Upper lobe of left lung (tissue), 6 donors: ENCODE results near the gene C1S. TPM values are rescaled to one million over a fixed set of nuclear protein-coding genes. Genes with fewer than 3 reads are reported as not detected.
A peak's percentile ranks its signal among the peaks of the same experiment; 100 is the strongest.

ENCODE experiments used
- ATAC-seq, 2 donors: fragments of 200-7000 bp; cut with Tn5 transposase; one replicate each; pipeline ENCODE4 v1.9.1; 2022; ENCODE audit warnings: mild to moderate bottlenecking in 2 of 2, moderate library complexity in 2 of 2; ENCODE audit not compliant: low FRiP score in 2 of 2
- DNase-seq, 2 donors: peaks; one replicate each; pipeline ENCODE4 v3.0.0-alpha.2; 2019 to 2020
- H3K27ac ChIP-seq, 4 donors: fragments of 200-600 bp; sonication (generic); one replicate each; pipeline ENCODE4 v1.5.1; 2016 to 2019
- H3K27me3 ChIP-seq, 4 donors: fragments of 200-600 bp; sonication (generic); one replicate each; pipeline ENCODE4 v1.5.1; 2017 to 2019
- H3K36me3 ChIP-seq, 4 donors: fragments of 200-600 bp; sonication (generic); one replicate each; pipeline ENCODE4 v1.5.1; 2016 to 2019
- H3K4me1 ChIP-seq, 4 donors: fragments of 200-600 bp; sonication (generic); one replicate each; pipeline ENCODE4 v1.5.1; 2018 to 2019
- H3K4me3 ChIP-seq, 4 donors: fragments of 200-600 bp; sonication (generic); one replicate each; pipeline ENCODE4 v1.5.1; 2017 to 2019; ENCODE audit warnings: mild to moderate bottlenecking in 2 of 4, moderate library complexity in 1 of 4
- H3K9me3 ChIP-seq, 4 donors: fragments of 200-600 bp; sonication (generic); one replicate each; pipeline ENCODE4 v1.5.1; 2018 to 2019
- EP300 ChIP-seq, 4 donors: sonication (generic); formaldehyde crosslinking; IDR thresholded peaks; one replicate each; pipeline ENCODE4 v1.5.1; 2017; ENCODE audit warnings: antibody characterized with exemption in 4 of 4, control low read depth in 2 of 4
- POLR2A ChIP-seq, 4 donors: fragments of 450-650 bp; IDR thresholded peaks; one replicate each; pipeline ENCODE4 v1.5.1; 2016 to 2017; ENCODE audit warnings: antibody characterized with exemption in 4 of 4, mild to moderate bottlenecking in 2 of 4
- POLR2AphosphoS5 ChIP-seq, 2 donors: sonication (generic); formaldehyde crosslinking; IDR thresholded peaks; one replicate each; pipeline ENCODE4 v1.5.1; 2017; ENCODE audit warnings: antibody characterized with exemption in 2 of 2
- WGBS, 2 donors: methylation state at CpG; one replicate each; pipeline ENCODE4 v1.1.5; 2017 to 2018; 5-methylcytosine and 5-hydroxymethylcytosine counted together
- total RNA-seq, 6 donors: library from RNA; depleted of rRNA in 4 of 6; stranded (reverse); fragments of >200 nt in 4 of 6; gene quantifications; one replicate each; pipeline versions ENCODE4 v1.1.0 to v1.2.1, GENCODE V29; 2016 to 2021
- TF ChIP-seq, protein P1 (sequence below), 6 experiments: fragments of 450-650 bp in 4 of 6; fragments of 200-600 bp in 2 of 6; sonication (generic) in 2 of 6; IDR thresholded peaks; one replicate each; pipeline ENCODE4 v1.5.1; 2016 to 2019; ENCODE audit warnings: antibody characterized with exemption in 6 of 6
- donor health status: DM: no; HTN: no; CAD: no; lungs with moderate emphysema.
- donor health status: DM: no; HTN: yes; CAD: no; lungs with severe emphysema.

Gene C1S
- total RNA-seq, 6 donors from 2014 or later = 146 to 338 (median 208) TPM

DNA sequence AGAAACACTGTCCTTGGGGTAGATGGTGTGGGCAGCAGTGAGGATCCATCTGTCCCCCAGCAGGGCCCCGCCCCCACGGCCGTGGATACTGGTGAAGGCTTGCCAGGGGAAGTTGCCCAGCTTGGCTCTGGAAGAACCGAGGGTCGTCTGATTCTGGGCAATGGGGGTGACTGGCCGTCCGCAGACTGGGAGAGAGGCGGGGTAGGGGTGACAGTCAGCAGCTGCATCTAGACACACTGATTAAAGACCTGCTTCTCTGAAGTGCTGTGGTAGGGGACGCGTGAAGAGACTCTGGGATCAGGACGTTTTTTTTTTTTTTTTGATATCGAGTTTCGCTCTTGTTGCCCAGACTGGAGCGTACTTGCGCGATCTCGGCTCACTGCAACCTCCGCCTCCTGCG, 36.5 kb downstream of the C1S start:
- H3K36me3 ChIP-seq = peaks cover 6 to 39% (median 21%) of the 10 kb centered on the region in 4 donors

DNA sequence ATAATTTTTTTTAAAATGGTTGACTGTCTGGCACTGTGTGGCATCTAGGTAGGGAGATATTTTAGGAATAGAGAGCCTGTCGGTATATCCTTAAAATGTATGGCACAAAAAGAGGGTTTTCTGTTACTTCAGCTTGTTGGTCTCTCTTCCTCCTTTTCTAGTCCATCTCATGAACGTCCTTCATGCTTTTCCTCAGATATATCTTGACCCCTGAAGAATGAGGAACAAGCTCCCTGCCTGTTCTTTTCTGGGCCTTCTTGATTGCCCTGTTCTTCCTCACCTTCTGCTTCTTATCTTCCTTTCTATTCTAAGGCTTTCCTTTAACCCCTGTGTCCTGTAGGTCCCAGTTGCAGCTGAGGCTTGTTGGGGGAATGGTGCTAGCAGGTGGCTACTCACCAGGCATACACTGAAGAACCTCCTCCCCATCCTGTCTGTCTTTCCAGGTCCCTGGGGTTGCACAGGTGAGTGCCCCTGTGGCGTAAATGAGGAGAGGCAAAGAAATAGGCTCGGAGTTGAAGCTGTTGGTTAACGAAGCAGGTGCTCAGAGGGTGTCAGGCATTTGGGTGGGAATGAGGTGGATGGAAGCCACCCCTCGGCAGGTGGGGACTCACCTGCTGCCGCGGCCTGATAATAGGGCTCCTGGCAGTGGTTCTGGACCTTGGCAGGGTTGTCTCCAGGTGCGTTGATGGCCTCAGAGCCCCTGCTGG, 38.9 kb downstream of the C1S start:
- DNase-seq (peak in 1 of 2 donors; percentile 16), ATAC-seq (no peak)
- H3K27ac ChIP-seq = no peak overlapping the region
- TF ChIP-seq POLR2AphosphoS5 (IDR thresholded peaks at IDR 0.05) (no peak), EP300 (IDR thresholded peaks at IDR 0.05) (no peak), POLR2A (IDR thresholded peaks at IDR 0.05) (no peak)
- TF ChIP-seq, protein P1, sequence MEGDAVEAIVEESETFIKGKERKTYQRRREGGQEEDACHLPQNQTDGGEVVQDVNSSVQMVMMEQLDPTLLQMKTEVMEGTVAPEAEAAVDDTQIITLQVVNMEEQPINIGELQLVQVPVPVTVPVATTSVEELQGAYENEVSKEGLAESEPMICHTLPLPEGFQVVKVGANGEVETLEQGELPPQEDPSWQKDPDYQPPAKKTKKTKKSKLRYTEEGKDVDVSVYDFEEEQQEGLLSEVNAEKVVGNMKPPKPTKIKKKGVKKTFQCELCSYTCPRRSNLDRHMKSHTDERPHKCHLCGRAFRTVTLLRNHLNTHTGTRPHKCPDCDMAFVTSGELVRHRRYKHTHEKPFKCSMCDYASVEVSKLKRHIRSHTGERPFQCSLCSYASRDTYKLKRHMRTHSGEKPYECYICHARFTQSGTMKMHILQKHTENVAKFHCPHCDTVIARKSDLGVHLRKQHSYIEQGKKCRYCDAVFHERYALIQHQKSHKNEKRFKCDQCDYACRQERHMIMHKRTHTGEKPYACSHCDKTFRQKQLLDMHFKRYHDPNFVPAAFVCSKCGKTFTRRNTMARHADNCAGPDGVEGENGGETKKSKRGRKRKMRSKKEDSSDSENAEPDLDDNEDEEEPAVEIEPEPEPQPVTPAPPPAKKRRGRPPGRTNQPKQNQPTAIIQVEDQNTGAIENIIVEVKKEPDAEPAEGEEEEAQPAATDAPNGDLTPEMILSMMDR (IDR thresholded peaks at IDR 0.05) = no peak
- peaks cover 0 to 13% (median 4%) of the 10 kb centered on the region in 4 donors for H3K4me1 ChIP-seq
- no peaks in the 10 kb centered on the region for H3K9me3 ChIP-seq
- H3K36me3 ChIP-seq = peaks cover 6 to 55% (median 27%) of the 10 kb centered on the region in 4 donors
- H3K27me3 ChIP-seq = no peaks in the 10 kb centered on the region
- 83 to 88% methylated on average over 7 to 9 of the region's 9 CpGs for WGBS, 2 donors
- no peak overlapping the region for H3K4me3 ChIP-seq

More for the DNA sequence above, 36.5 kb downstream of the C1S start:
- ATAC-seq (no peak), DNase-seq (peak in 1 of 2 donors; percentile 76)
- WGBS, 2 donors = 87 to 90% methylated on average over 18 to 19 of the region's 19 CpGs
- no peak overlapping the region for H3K4me3 ChIP-seq
- H3K27me3 ChIP-seq = no peaks in the 10 kb centered on the region
- peaks cover 7 to 35% (median 14%) of the 10 kb centered on the region in 4 donors for H3K4me1 ChIP-seq
- no peak for TF ChIP-seq POLR2A (IDR thresholded peaks at IDR 0.05)
- TF ChIP-seq, protein P1 (IDR thresholded peaks at IDR 0.05) = no peak
- TF ChIP-seq EP300 (IDR thresholded peaks at IDR 0.05) = no peak
- no peak for TF ChIP-seq POLR2AphosphoS5 (IDR thresholded peaks at IDR 0.05)
- H3K9me3 ChIP-seq = no peaks in the 10 kb centered on the region
- no peak overlapping the region for H3K27ac ChIP-seq

DNA sequence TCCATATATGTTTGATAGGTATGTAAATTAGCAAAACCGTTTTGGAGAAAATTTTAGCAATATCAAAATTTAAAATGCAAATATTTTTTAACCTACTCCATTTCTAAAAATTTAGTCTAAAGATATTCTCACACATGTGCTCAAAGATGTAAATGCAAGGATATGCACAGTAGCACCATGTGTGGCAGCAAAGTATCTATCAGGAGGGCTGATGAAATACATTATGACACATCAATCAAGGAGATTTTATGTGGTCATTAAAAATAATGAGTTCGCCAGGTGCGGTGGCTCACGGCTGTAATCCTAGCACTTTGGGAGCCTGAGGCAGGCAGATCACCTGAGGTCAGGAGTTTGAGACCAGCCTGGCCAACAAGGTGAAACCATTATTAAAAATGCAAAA, 39.7 kb downstream of the C1S start:
- Histone ChIP-seq H3K27ac (no peak overlapping the region), H3K4me1 (peaks cover 0 to 12% (median 5%) of the 10 kb centered on the region in 4 donors), H3K9me3 (no peaks in the 10 kb centered on the region), H3K4me3 (no peak overlapping the region), H3K27me3 (no peaks in the 10 kb centered on the region), H3K36me3 (peaks cover 6 to 58% (median 27%) of the 10 kb centered on the region in 4 donors)
- TF ChIP-seq EP300 (IDR thresholded peaks at IDR 0.05) = no peak
- TF ChIP-seq, protein P1 (IDR thresholded peaks at IDR 0.05) = no peak
- no peak for TF ChIP-seq POLR2A (IDR thresholded peaks at IDR 0.05)
- TF ChIP-seq POLR2AphosphoS5 (IDR thresholded peaks at IDR 0.05) = no peak
- 85 to 94% methylated on average over 4 of the region's 4 CpGs for WGBS, 2 donors
- DNase-seq (no peak), ATAC-seq (no peak)

DNA sequence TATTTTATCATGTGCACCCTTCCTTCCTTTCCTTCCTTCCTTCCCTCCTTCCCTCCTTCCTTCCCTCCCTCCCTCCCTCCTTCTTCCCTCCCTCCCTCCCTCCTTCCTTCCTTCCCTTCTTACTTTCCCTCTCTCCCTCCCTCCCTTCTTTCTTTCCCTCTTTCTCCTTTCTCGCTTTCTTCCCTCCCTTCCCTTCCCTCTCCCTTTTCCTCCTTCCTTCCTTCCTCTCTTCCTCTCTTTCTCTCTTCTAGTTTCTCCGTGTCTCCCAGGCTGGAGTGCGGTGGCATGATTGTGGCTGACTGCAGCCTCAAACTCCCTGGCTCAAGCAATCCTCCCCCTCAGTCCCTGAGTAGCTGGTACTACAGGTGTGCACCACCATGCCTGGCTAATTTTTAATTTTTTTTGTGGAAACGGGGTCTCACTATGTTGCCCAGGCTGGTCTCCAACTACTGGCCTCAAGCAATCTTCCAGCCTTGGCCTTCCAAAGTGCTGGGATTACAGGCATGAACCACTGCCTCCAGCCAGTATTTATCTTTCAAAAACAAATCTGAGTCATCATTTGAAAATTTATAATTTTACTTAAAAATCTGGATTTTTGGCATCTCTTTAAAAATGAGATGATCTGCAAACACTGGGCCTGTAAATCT, 40.7 kb downstream of the C1S start:
- Histone ChIP-seq H3K27ac (peak overlapping the region in 1 of 4 donors; percentile 7), H3K27me3 (no peaks in the 10 kb centered on the region), H3K4me1 (peaks cover 0 to 3% (median 2%) of the 10 kb centered on the region in 4 donors), H3K4me3 (no peak overlapping the region), H3K9me3 (no peaks in the 10 kb centered on the region), H3K36me3 (peaks cover 6 to 58% (median 27%) of the 10 kb centered on the region in 4 donors)
- TF ChIP-seq POLR2A (IDR thresholded peaks at IDR 0.05) (no peak), EP300 (IDR thresholded peaks at IDR 0.05) (no peak), POLR2AphosphoS5 (IDR thresholded peaks at IDR 0.05) (no peak)
- TF ChIP-seq, protein P1 (IDR thresholded peaks at IDR 0.05) = no peak
- ATAC-seq (peak in 1 of 2 donors; percentile 33), DNase-seq (no peak)
- WGBS, 2 donors = 95 to 100% methylated on average over 3 to 4 of the region's 4 CpGs
